ENCODE results near the gene SUMO1.

DNA sequence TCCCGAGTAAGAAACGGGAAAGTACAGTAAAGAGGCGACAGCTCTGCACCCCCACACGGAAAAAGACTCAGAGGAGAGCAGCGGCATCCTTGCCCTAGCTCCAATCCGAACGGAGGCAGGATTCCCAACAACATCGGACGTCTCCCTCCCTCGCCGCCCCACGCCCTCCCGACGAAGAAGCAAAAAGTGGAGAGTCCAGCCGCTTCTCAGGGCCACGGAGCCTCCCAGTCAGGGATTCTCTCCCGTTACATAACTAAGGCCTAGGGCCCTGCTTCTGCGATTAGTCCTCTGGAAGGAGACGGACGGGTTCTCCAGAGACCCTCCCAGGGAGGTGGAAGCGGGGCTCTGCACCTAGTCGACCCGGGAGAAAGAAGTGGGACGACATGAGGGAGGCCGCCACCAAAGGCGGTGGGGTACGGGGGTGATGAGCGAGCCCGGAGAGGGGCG, 587 bp downstream of the SUMO1 start:
- TF ChIP-seq, protein P1, sequence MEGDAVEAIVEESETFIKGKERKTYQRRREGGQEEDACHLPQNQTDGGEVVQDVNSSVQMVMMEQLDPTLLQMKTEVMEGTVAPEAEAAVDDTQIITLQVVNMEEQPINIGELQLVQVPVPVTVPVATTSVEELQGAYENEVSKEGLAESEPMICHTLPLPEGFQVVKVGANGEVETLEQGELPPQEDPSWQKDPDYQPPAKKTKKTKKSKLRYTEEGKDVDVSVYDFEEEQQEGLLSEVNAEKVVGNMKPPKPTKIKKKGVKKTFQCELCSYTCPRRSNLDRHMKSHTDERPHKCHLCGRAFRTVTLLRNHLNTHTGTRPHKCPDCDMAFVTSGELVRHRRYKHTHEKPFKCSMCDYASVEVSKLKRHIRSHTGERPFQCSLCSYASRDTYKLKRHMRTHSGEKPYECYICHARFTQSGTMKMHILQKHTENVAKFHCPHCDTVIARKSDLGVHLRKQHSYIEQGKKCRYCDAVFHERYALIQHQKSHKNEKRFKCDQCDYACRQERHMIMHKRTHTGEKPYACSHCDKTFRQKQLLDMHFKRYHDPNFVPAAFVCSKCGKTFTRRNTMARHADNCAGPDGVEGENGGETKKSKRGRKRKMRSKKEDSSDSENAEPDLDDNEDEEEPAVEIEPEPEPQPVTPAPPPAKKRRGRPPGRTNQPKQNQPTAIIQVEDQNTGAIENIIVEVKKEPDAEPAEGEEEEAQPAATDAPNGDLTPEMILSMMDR (IDR thresholded peaks at IDR 0.05), result no peak
- TF ChIP-seq POLR2A (IDR thresholded peaks at IDR 0.05), result no peak
